GM12878 (cell line): Measurements from ENCODE around the gene MYBBP1A. TPM values are rescaled to one million over a fixed set of nuclear protein-coding genes. Genes with fewer than 3 reads are reported as not detected.

Experiments
- BCL11A ChIP-seq: IDR thresholded peaks from 2 replicates; pipeline ENCODE4 v1.6.1; 2011; ENCODE audit warnings: low read depth, low read length
- CHD1 ChIP-seq: IDR thresholded peaks from 2 replicates; pipeline ENCODE4 v1.6.1; 2012; ENCODE audit warnings: low read depth, low read length, improper control_type of control experiment
- CREB1 ChIP-seq: IDR thresholded peaks from 2 replicates; pipeline ENCODE4 v1.6.1; 2012; ENCODE audit warnings: low read depth, mild to moderate bottlenecking, inconsistent platforms
- GABPA ChIP-seq: IDR thresholded peaks from 2 replicates; pipeline ENCODE4 v1.6.1; 2014; ENCODE audit warnings: antibody characterized with exemption, low read depth, mild to moderate bottlenecking, inconsistent platforms
- IKZF2 ChIP-seq, 2 experiments: fragments of 450-650 bp; IDR thresholded peaks; 2 replicates each; pipeline ENCODE4 v1.6.1; 2017; ENCODE audit warnings: mild to moderate bottlenecking in 2 of 2, moderate library complexity in 2 of 2
- JUND ChIP-seq: IDR thresholded peaks from 2 replicates; pipeline ENCODE4 v1.6.1; 2012; ENCODE audit warnings: low read depth, mild to moderate bottlenecking, low read length, improper control_type of control experiment, moderate library complexity
- KLF5 ChIP-seq: fragments of 450-650 bp; IDR thresholded peaks from 2 replicates; pipeline ENCODE4 v1.6.1; 2014; ENCODE audit warnings: mild to moderate bottlenecking; ENCODE audit not compliant: partially characterized antibody
- MEF2A ChIP-seq: IDR thresholded peaks from 2 replicates; pipeline ENCODE4 v1.6.1; 2011; ENCODE audit warnings: low read depth, mild to moderate bottlenecking, low read length, moderate library complexity; ENCODE audit not compliant: insufficient read depth
- NFXL1 ChIP-seq: fragments of 450-650 bp; IDR thresholded peaks from 2 replicates; pipeline ENCODE4 v1.6.1; 2017; ENCODE audit warnings: antibody characterized with exemption, mild to moderate bottlenecking, borderline replicate concordance
- NR2F1 ChIP-seq: fragments of 450-650 bp; conservative IDR thresholded peaks from 2 replicates; pipeline ENCODE4 v1.6.1; 2017; ENCODE audit warnings: mild to moderate bottlenecking
- POLR2A ChIP-seq: IDR thresholded peaks from 2 replicates; pipeline ENCODE4 v1.6.1; 2011; ENCODE audit warnings: low read depth, mild to moderate bottlenecking, low read length
- RB1 ChIP-seq: fragments of 450-650 bp; formaldehyde crosslinking; IDR thresholded peaks from 2 replicates; pipeline ENCODE4 v1.6.1; 2017; ENCODE audit warnings: mild to moderate bottlenecking, borderline replicate concordance
- SIN3A ChIP-seq: IDR thresholded peaks from 2 replicates; pipeline ENCODE4 v1.6.1; 2012; ENCODE audit warnings: low read depth, low read length, improper control_type of control experiment
- SIX5 ChIP-seq: IDR thresholded peaks from 2 replicates; pipeline ENCODE4 v1.6.1; 2011; ENCODE audit warnings: mild to moderate bottlenecking, low read depth, low read length, moderate library complexity; ENCODE audit not compliant: severe bottlenecking
- STAT1 ChIP-seq: fragments of 450-650 bp; conservative IDR thresholded peaks from 2 replicates; pipeline ENCODE4 v1.6.1; 2014; ENCODE audit warnings: antibody characterized with exemption, mild to moderate bottlenecking
- YY1 ChIP-seq: IDR thresholded peaks from 2 replicates; pipeline ENCODE4 v1.6.1; 2011; ENCODE audit warnings: low read depth, mild to moderate bottlenecking, low read length
- ZNF207 ChIP-seq: fragments of 450-650 bp; IDR thresholded peaks from 2 replicates; pipeline ENCODE4 v1.6.1; 2014; ENCODE audit warnings: antibody characterized with exemption, mild to moderate bottlenecking, borderline replicate concordance
- ZSCAN29 ChIP-seq: fragments of 450-650 bp; IDR thresholded peaks from 2 replicates; pipeline ENCODE4 v1.6.1; 2017; ENCODE audit warnings: mild to moderate bottlenecking, moderate library complexity
- polyA plus RNA-seq, 11 experiments: library from polyadenylated mRNA; depleted of rRNA in 4 of 11; unstranded in 6 of 11; stranded (reverse) in 5 of 11; fragments of >200 nt; fragmentation: Nextera tagmentation in 4 of 11; fragmentation: Illumina TruSeq in 1 of 11; extraction: Ambion mirVana in 4 of 11; extraction: Trizol in 1 of 11; gene quantifications; 1 replicate in 1 of 11; 2 replicates in 10 of 11; pipeline versions ENCODE4 v1.2.1 to v1.2.3, GENCODE V29; 2011 to 2016; ENCODE audit warnings: inconsistent platforms in 2 of 11, missing spikeins in 2 of 11, low read depth in 1 of 11
- total RNA-seq, 4 experiments: library from RNA; depleted of rRNA in 3 of 4; stranded (reverse); fragments of >200 nt in 3 of 4; fragmentation: Illumina TruSeq in 1 of 4; extraction: Trizol in 1 of 4; gene quantifications; 2 replicates each; pipeline versions ENCODE4 v1.2.1 to v1.2.3, GENCODE V29; 2013 to 2021
- TF ChIP-seq, protein P1 (sequence below): fragments of 450-650 bp; IDR thresholded peaks from 2 replicates; pipeline ENCODE4 v1.6.1; 2014; ENCODE audit warnings: mild to moderate bottlenecking
- TF ChIP-seq, protein P2 (sequence below), 3 experiments: IDR thresholded peaks in 2 of 3; conservative IDR thresholded peaks in 1 of 3; 2 replicates each; pipeline ENCODE4 v1.5.1; 2011; ENCODE audit warnings: low read depth in 3 of 3, low read length in 3 of 3, mild to moderate bottlenecking in 3 of 3, control low read depth in 2 of 3, moderate library complexity in 2 of 3, inconsistent platforms in 1 of 3, mixed read lengths in 1 of 3; ENCODE audit not compliant: control insufficient read depth in 2 of 3, insufficient read depth in 1 of 3; ENCODE audit errors: extremely low read depth in 1 of 3
- TF ChIP-seq, protein P3 (sequence below): fragments of 450-650 bp; IDR thresholded peaks from 2 replicates; pipeline ENCODE4 v1.6.1; 2018; ENCODE audit warnings: borderline replicate concordance, mild to moderate bottlenecking; ENCODE audit not compliant: partially characterized antibody
- TF ChIP-seq, protein P4 (sequence below): fragments of 450-650 bp; formaldehyde crosslinking; IDR thresholded peaks from 2 replicates; pipeline ENCODE4 v1.5.0; 2022; ENCODE audit warnings: mild to moderate bottlenecking, missing genetic modification characterization

The MYBBP1A gene
- total and polyA plus RNA-seq, 10 of the 15 experiments (the other 5 are each of a cell fraction or from before 2014, with no cell fraction given): 2.5 to 121 (median 71.6) TPM

DNA sequence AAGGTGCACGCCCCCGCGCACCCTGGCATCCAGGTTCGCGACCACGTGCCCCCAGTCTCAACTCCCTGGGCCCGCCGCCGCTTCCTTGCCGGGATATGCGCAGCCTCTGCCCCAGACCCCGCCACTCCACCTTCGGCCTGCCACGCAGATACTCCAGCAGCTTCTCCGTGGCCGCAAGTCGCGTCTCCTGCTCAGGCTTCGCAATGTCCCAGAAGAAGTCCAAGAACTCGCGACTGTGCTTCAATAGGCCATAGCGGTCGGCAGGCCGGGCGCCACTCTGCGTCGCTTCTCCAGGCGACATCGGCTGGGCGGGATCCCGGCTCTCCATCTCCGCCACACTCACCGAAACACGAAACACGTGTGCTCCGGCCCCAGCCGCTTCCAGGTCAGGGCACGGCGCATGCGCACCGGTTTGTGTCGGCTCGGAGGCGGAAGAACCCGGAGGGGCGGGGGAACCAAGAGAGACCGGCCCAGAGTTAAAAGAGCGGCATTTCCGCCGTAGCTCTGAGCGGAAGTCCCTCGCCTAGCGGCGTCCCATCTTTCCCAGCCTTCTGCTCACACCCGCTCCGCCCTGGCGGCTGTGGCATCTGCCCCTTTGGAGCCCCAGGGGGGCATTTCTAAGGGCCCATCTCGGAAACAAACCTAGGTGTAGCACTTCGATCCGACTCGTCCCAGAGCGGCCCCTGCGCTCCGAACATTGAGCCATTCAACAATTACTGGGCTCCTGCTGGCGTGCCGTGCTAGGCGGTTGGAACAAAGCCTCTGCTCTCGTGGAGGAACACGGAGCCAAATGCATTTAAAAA lies at the start of gene MYBBP1A (continued):
- TF ChIP-seq JUND (no peak), POLR2A (peak; percentile 95), YY1 (peak; percentile 61), ZSCAN29 (no peak), ZNF207 (0 out of 2 replicates have a peak, but pooled peaks have one; percentile 46), CREB1 (peak; percentile 23; the same call in 1 of the 2 replicates), STAT1 (peak; percentile 18; the same call in 1 of the 2 replicates), RB1 (no peak), SIN3A (peak; percentile 94), MEF2A (no peak), CHD1 (no peak), GABPA (peak; percentile 87), IKZF2 (IDR thresholded peaks at IDR 0.05) (peak in 1 of 2 experiments; percentile 27; a peak in 1 of 4 replicates), SIX5 (peak; percentile 27), BCL11A (0 out of 2 replicates have a peak, but pooled peaks have one; percentile 3), NFXL1 (no peak), KLF5 (peak; percentile 40), NR2F1 (peak; percentile 74)
- TF ChIP-seq, protein P1, sequence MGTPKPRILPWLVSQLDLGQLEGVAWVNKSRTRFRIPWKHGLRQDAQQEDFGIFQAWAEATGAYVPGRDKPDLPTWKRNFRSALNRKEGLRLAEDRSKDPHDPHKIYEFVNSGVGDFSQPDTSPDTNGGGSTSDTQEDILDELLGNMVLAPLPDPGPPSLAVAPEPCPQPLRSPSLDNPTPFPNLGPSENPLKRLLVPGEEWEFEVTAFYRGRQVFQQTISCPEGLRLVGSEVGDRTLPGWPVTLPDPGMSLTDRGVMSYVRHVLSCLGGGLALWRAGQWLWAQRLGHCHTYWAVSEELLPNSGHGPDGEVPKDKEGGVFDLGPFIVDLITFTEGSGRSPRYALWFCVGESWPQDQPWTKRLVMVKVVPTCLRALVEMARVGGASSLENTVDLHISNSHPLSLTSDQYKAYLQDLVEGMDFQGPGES: no peak
- TF ChIP-seq, protein P2, sequence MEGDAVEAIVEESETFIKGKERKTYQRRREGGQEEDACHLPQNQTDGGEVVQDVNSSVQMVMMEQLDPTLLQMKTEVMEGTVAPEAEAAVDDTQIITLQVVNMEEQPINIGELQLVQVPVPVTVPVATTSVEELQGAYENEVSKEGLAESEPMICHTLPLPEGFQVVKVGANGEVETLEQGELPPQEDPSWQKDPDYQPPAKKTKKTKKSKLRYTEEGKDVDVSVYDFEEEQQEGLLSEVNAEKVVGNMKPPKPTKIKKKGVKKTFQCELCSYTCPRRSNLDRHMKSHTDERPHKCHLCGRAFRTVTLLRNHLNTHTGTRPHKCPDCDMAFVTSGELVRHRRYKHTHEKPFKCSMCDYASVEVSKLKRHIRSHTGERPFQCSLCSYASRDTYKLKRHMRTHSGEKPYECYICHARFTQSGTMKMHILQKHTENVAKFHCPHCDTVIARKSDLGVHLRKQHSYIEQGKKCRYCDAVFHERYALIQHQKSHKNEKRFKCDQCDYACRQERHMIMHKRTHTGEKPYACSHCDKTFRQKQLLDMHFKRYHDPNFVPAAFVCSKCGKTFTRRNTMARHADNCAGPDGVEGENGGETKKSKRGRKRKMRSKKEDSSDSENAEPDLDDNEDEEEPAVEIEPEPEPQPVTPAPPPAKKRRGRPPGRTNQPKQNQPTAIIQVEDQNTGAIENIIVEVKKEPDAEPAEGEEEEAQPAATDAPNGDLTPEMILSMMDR (IDR thresholded peaks at IDR 0.05 in 2 of 3, conservative IDR thresholded peaks at IDR 0.05 in 1 of 3; ENCODE audit: control insufficient read depth in 2 of 3, extremely low read depth in 1 of 3, insufficient read depth in 1 of 3, low read depth in 3 of 3, low read length in 3 of 3): 0 out of 6 replicates have a peak, but pooled peaks of 1 of the 3 experiments have one; percentile 12
- TF ChIP-seq, protein P3, sequence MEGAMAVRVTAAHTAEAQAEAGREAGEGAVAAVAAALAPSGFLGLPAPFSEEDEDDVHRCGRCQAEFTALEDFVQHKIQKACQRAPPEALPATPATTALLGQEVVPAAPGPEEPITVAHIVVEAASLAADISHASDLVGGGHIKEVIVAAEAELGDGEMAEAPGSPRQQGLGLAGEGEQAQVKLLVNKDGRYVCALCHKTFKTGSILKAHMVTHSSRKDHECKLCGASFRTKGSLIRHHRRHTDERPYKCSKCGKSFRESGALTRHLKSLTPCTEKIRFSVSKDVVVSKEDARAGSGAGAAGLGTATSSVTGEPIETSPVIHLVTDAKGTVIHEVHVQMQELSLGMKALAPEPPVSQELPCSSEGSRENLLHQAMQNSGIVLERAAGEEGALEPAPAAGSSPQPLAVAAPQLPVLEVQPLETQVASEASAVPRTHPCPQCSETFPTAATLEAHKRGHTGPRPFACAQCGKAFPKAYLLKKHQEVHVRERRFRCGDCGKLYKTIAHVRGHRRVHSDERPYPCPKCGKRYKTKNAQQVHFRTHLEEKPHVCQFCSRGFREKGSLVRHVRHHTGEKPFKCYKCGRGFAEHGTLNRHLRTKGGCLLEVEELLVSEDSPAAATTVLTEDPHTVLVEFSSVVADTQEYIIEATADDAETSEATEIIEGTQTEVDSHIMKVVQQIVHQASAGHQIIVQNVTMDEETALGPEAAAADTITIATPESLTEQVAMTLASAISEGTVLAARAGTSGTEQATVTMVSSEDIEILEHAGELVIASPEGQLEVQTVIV: peak; percentile 79
- TF ChIP-seq, protein P4, sequence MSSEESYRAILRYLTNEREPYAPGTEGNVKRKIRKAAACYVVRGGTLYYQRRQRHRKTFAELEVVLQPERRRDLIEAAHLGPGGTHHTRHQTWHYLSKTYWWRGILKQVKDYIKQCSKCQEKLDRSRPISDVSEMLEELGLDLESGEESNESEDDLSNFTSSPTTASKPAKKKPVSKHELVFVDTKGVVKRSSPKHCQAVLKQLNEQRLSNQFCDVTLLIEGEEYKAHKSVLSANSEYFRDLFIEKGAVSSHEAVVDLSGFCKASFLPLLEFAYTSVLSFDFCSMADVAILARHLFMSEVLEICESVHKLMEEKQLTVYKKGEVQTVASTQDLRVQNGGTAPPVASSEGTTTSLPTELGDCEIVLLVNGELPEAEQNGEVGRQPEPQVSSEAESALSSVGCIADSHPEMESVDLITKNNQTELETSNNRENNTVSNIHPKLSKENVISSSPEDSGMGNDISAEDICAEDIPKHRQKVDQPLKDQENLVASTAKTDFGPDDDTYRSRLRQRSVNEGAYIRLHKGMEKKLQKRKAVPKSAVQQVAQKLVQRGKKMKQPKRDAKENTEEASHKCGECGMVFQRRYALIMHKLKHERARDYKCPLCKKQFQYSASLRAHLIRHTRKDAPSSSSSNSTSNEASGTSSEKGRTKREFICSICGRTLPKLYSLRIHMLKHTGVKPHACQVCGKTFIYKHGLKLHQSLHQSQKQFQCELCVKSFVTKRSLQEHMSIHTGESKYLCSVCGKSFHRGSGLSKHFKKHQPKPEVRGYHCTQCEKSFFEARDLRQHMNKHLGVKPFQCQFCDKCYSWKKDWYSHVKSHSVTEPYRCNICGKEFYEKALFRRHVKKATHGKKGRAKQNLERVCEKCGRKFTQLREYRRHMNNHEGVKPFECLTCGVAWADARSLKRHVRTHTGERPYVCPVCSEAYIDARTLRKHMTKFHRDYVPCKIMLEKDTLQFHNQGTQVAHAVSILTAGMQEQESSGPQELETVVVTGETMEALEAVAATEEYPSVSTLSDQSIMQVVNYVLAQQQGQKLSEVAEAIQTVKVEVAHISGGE (CRISPR knock-in tag): peak; percentile 61
